HCT116 (cell line): ENCODE results near the gene OBP2B.

ENCODE experiments used
- CTCF ChIP-seq, 3 experiments: fragments of 200-600 bp in 1 of 3; sonication (generic) in 1 of 3; IDR thresholded peaks in 2 of 3; conservative IDR thresholded peaks in 1 of 3; 2 replicates each; pipeline ENCODE4 v1.5.1; 2012 to 2017; ENCODE audit warnings: low read depth in 2 of 3, low read length in 2 of 3, antibody characterized with exemption in 1 of 3, borderline replicate concordance in 1 of 3, control low read depth in 1 of 3, mild to moderate bottlenecking in 1 of 3, mixed read lengths in 1 of 3, mixed run types in 1 of 3, moderate library complexity in 1 of 3; ENCODE audit not compliant: insufficient read depth in 1 of 3
- EZH2 ChIP-seq: fragments of 200-600 bp; sonication (generic); IDR thresholded peaks from 2 replicates; pipeline ENCODE4 v1.6.1; 2017; ENCODE audit warnings: antibody characterized with exemption, mixed run types
- JUND ChIP-seq: IDR thresholded peaks from 2 replicates; pipeline ENCODE4 v1.6.1; 2012
- POLR2A ChIP-seq: IDR thresholded peaks from 2 replicates; pipeline ENCODE4 v1.7.0; 2011; ENCODE audit warnings: borderline replicate concordance; ENCODE audit not compliant: insufficient read depth, insufficient read length; ENCODE audit errors: extremely low read depth
- POLR2AphosphoS5 ChIP-seq: IDR thresholded peaks from 2 replicates; pipeline ENCODE4 v1.6.1; 2011; ENCODE audit warnings: mild to moderate bottlenecking, low read depth, low read length, moderate library complexity
- ZBTB33 ChIP-seq: IDR thresholded peaks from 2 replicates; pipeline ENCODE4 v1.6.1; 2011; ENCODE audit warnings: mild to moderate bottlenecking, low read length, moderate library complexity; ENCODE audit not compliant: insufficient replicate concordance; ENCODE audit errors: extremely low read depth
- ZFX ChIP-seq: fragments of 450-650 bp; IDR thresholded peaks from 2 replicates; pipeline ENCODE4 v1.6.1; 2017

- TF ChIP-seq ZBTB33 (no peak), CTCF (IDR thresholded peaks at IDR 0.05 in 2 of 3, conservative IDR thresholded peaks at IDR 0.05 in 1 of 3; ENCODE audit: borderline replicate concordance in 1 of 3, insufficient read depth in 1 of 3, low read depth in 2 of 3, low read length in 2 of 3) (no peak), ZFX (no peak), JUND (no peak), POLR2AphosphoS5 (no peak), POLR2A (no peak), EZH2 (no peak)
Measured at GRCh38 chr9:133225171-133226011, 16.3 kb upstream of the OBP2B start.
